Neural progenitor cell (in vitro differentiated cells): ENCODE results near the gene LRRC19. TPM values are rescaled to one million over a fixed set of nuclear protein-coding genes. Genes with fewer than 3 reads are reported as not detected.

Source experiments
- DNase-seq: peaks from one replicate; pipeline ENCODE4 v3.0.0-alpha.2; 2016; ENCODE audit warnings: low spot score
- H2AFZ ChIP-seq: fragments of 200-600 bp; sonication (generic); replicated peaks from 2 replicates; pipeline ENCODE4 v1.6.1; 2016; ENCODE audit warnings: antibody characterized with exemption
- H3F3A ChIP-seq: fragments of 200-600 bp; sonication (generic); 2 replicates; pipeline ENCODE4 v1.6.1; 2016; ENCODE audit warnings: antibody characterized with exemption, low read depth
- H3K27ac ChIP-seq: fragments of 200-600 bp; sonication (generic); 2 replicates; pipeline ENCODE4 v1.5.1; 2016; ENCODE audit warnings: mild to moderate bottlenecking
- H3K27me3 ChIP-seq: fragments of 200-600 bp; sonication (generic); 2 replicates; pipeline ENCODE4 v1.6.1; 2016; ENCODE audit warnings: mild to moderate bottlenecking, moderate library complexity
- H3K36me3 ChIP-seq: fragments of 200-600 bp; sonication (generic); 2 replicates; pipeline ENCODE4 v1.5.1; 2016
- H3K4me1 ChIP-seq: fragments of 200-600 bp; sonication (generic); 2 replicates; pipeline ENCODE4 v1.6.1; 2016; ENCODE audit warnings: mixed run types
- H3K4me2 ChIP-seq: fragments of 200-600 bp; sonication (generic); 2 replicates; pipeline ENCODE4 v1.6.1; 2016
- H3K4me3 ChIP-seq: fragments of 200-600 bp; sonication (generic); 2 replicates; pipeline ENCODE4 v1.5.1; 2016
- H3K79me2 ChIP-seq: fragments of 200-600 bp; sonication (generic); 2 replicates; pipeline ENCODE4 v1.6.1; 2016; ENCODE audit warnings: low read depth
- H3K9ac ChIP-seq: fragments of 200-600 bp; sonication (generic); 2 replicates; pipeline ENCODE4 v1.6.1; 2016
- H3K9me3 ChIP-seq: fragments of 200-600 bp; sonication (generic); 2 replicates; pipeline ENCODE4 v1.5.1; 2016; ENCODE audit warnings: low read depth
- H4K20me1 ChIP-seq: fragments of 200-600 bp; sonication (generic); 2 replicates; pipeline ENCODE4 v1.6.1; 2016; ENCODE audit warnings: low read depth
- H3K27ac Mint-ChIP-seq: 3 replicates; pipeline ENCODE4 v1.8.0; 2021; ENCODE audit warnings: mixed read lengths
- H3K27me3 Mint-ChIP-seq: 2 replicates; pipeline ENCODE4 v1.8.0; 2022; ENCODE audit warnings: low read depth, mild to moderate bottlenecking, inconsistent platforms, moderate library complexity, mixed read lengths; ENCODE audit not compliant: insufficient read depth
- H3K36me3 Mint-ChIP-seq: 3 replicates; pipeline ENCODE4 v1.8.0; 2021; ENCODE audit warnings: mixed read lengths
- H3K4me1 Mint-ChIP-seq: 3 replicates; pipeline ENCODE4 v1.8.0; 2021; ENCODE audit warnings: mixed read lengths
- H3K4me3 Mint-ChIP-seq: 3 replicates; pipeline ENCODE4 v1.8.0; 2021; ENCODE audit warnings: mild to moderate bottlenecking, moderate library complexity, mixed read lengths
- H3K9me3 Mint-ChIP-seq: 3 replicates; pipeline ENCODE4 v1.8.0; 2020; ENCODE audit warnings: mixed read lengths
- EZH2 ChIP-seq: fragments of 200-600 bp; sonication (generic); IDR thresholded peaks from 2 replicates; pipeline ENCODE4 v1.6.1; 2017; ENCODE audit warnings: antibody characterized with exemption, mild to moderate bottlenecking, moderate library complexity
- EZH2phosphoT487 ChIP-seq: fragments of 200-600 bp; sonication (generic); IDR thresholded peaks from 2 replicates; pipeline ENCODE4 v1.6.1; 2017; ENCODE audit warnings: antibody characterized with exemption
- total RNA-seq: library from RNA; depleted of rRNA; stranded (reverse); fragments of >200 nt; gene quantifications from 2 replicates; pipeline ENCODE4 v1.2.3, GENCODE V29; 2015; ENCODE audit warnings: low replicate concordance
- TF ChIP-seq, protein P1 (sequence below): fragments of 200-600 bp; sonication (generic); IDR thresholded peaks from 2 replicates; pipeline ENCODE4 v1.5.1; 2017; ENCODE audit warnings: antibody characterized with exemption, mild to moderate bottlenecking

Gene LRRC19
- total RNA-seq, 1 donor from 2014 or later = not detected

DNA sequence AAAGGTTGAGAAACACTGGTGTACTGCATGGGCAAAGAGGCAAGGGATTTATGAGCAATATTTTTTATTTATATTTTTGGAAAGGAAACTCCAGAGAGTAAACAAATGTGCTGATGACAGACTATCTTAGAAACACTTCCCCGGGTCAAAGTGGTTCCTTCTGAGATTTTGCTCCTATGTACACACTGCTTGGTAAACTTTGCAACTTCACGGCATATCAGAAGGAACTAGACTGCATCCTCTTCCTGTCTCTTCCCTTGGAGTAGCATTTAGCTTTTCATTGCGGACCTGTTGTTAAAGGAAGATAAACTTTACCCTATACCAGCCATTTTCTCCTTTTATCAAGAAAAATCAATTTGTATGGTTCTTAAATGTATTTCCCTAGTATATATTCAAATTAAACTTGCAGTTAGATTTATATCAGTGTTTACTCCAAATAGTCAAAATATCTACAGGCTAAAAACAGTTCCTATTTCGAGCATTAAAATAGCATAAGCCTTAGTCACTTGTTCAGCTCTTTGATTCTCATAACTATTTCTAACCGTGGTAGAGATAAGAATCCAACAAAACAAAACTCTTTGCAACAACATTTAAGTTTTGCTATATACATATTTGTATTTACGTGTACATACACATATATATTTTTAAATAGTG lies 48.0 kb upstream of the LRRC19 start:
- no peaks in the 10 kb centered on the region for H3K27me3 Mint-ChIP-seq
- no peak overlapping the region for H3K27ac Mint-ChIP-seq
- no peaks in the 10 kb centered on the region for H3K27me3 ChIP-seq
- H3K79me2 ChIP-seq = no peaks in the 10 kb centered on the region
- H3K4me3 Mint-ChIP-seq = no peak overlapping the region
- no peaks in the 10 kb centered on the region for H3K4me1 ChIP-seq
- peaks cover 10% of the 10 kb centered on the region for H3K36me3 ChIP-seq
- no peaks in the 10 kb centered on the region for H3K4me1 Mint-ChIP-seq
- H3K27ac ChIP-seq = no peak overlapping the region
- H3K36me3 Mint-ChIP-seq = peaks cover 8% of the 10 kb centered on the region
- H4K20me1 ChIP-seq = no peaks in the 10 kb centered on the region
- no peaks in the 10 kb centered on the region for H3K9me3 ChIP-seq
- H3K4me2 ChIP-seq = no peak overlapping the region
- no peak overlapping the region for H3K4me3 ChIP-seq
- H3K9me3 Mint-ChIP-seq = no peaks in the 10 kb centered on the region
- no peaks in the 10 kb centered on the region for H3F3A ChIP-seq
- H3K9ac ChIP-seq = no peak overlapping the region
- no peak for DNase-seq
- H2AFZ ChIP-seq = no peak overlapping the region
- no peak for TF ChIP-seq EZH2
- no peak for TF ChIP-seq EZH2phosphoT487
- TF ChIP-seq, protein P1, sequence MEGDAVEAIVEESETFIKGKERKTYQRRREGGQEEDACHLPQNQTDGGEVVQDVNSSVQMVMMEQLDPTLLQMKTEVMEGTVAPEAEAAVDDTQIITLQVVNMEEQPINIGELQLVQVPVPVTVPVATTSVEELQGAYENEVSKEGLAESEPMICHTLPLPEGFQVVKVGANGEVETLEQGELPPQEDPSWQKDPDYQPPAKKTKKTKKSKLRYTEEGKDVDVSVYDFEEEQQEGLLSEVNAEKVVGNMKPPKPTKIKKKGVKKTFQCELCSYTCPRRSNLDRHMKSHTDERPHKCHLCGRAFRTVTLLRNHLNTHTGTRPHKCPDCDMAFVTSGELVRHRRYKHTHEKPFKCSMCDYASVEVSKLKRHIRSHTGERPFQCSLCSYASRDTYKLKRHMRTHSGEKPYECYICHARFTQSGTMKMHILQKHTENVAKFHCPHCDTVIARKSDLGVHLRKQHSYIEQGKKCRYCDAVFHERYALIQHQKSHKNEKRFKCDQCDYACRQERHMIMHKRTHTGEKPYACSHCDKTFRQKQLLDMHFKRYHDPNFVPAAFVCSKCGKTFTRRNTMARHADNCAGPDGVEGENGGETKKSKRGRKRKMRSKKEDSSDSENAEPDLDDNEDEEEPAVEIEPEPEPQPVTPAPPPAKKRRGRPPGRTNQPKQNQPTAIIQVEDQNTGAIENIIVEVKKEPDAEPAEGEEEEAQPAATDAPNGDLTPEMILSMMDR = no peak

DNA sequence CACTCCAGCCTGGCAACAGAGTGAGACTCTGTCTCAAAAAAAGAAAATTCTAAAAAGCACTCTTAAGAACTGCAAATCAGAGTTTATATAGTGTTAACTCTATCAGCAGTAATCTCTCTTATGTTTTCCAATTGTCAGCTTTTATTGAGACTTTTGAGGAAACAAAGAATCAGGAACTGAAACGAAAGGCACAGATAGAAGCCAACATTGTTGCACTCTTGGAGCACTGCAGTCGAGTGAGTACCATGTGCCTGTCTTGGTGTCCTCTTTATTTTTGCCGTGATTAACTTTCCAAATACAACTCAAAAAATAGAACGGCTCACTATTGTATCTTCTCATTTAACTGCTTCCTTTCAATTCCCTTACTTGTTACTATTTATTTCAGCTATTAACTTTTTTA lies 41.7 kb upstream of the LRRC19 start:
- Mint-ChIP-seq H3K36me3 (peaks cover 8% of the 10 kb centered on the region), H3K27ac (no peak overlapping the region), H3K4me3 (no peak overlapping the region), H3K4me1 (no peaks in the 10 kb centered on the region), H3K27me3 (no peaks in the 10 kb centered on the region), H3K9me3 (no peaks in the 10 kb centered on the region)
- Histone ChIP-seq H3K4me1 (no peaks in the 10 kb centered on the region), H4K20me1 (no peaks in the 10 kb centered on the region), H3K4me3 (no peak overlapping the region), H3K9ac (no peak overlapping the region), H3K27me3 (no peaks in the 10 kb centered on the region), H3K4me2 (no peak overlapping the region), H3K79me2 (no peaks in the 10 kb centered on the region), H2AFZ (no peak overlapping the region), H3F3A (no peaks in the 10 kb centered on the region), H3K9me3 (no peaks in the 10 kb centered on the region), H3K27ac (no peak overlapping the region), H3K36me3 (peaks cover 5% of the 10 kb centered on the region)
- DNase-seq = no peak
- TF ChIP-seq, protein P1 = no peak
- TF ChIP-seq EZH2phosphoT487 = no peak
- no peak for TF ChIP-seq EZH2

DNA sequence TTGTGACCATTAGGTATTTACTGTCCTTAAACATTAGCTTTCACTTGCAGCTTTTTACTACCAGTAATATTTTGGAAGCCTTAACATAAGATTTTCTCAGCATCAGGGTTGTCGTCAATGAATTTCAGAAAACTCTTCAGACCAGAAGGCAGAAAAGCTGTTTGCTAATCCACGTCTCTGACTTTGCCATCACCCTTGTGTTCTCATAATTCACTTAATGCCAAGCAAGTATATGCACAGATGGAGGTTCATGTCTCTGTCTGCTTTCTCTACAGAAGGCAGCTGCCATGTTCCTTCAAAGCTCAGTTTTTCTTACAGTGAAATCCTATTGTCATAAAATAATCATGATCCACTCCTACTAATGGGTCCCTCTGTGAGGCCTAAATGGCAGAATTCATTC lies 37.7 kb upstream of the LRRC19 start:
- H3F3A ChIP-seq = no peaks in the 10 kb centered on the region
- no peaks in the 10 kb centered on the region for H3K27me3 Mint-ChIP-seq
- no peak for DNase-seq
- no peaks in the 10 kb centered on the region for H3K4me1 Mint-ChIP-seq
- TF ChIP-seq EZH2 = no peak
- TF ChIP-seq, protein P1 = no peak
- no peak for TF ChIP-seq EZH2phosphoT487
- no peaks in the 10 kb centered on the region for H4K20me1 ChIP-seq
- H3K4me3 ChIP-seq = no peak overlapping the region
- H3K27me3 ChIP-seq = no peaks in the 10 kb centered on the region
- no peaks in the 10 kb centered on the region for H3K9me3 ChIP-seq
- no peak overlapping the region for H3K4me2 ChIP-seq
- H3K36me3 ChIP-seq = peaks cover 5% of the 10 kb centered on the region
- no peak overlapping the region for H3K4me3 Mint-ChIP-seq
- H2AFZ ChIP-seq = no peak overlapping the region
- H3K4me1 ChIP-seq = no peaks in the 10 kb centered on the region
- peaks cover 4% of the 10 kb centered on the region for H3K36me3 Mint-ChIP-seq
- no peak overlapping the region for H3K9ac ChIP-seq
- no peak overlapping the region for H3K27ac ChIP-seq
- H3K9me3 Mint-ChIP-seq = no peaks in the 10 kb centered on the region
- H3K79me2 ChIP-seq = no peaks in the 10 kb centered on the region
- H3K27ac Mint-ChIP-seq = no peak overlapping the region
